CD4-positive, alpha-beta T cell (primary cell): ENCODE measurements around the gene AXL. TPM values are rescaled to one million over a fixed set of nuclear protein-coding genes. Genes with fewer than 3 reads are reported as not detected.

Source experiments
- ATAC-seq: fragments of 200-7000 bp; cut with Tn5 transposase; one replicate; pipeline ENCODE4 v1.10.0; 2022; ENCODE audit warnings: mild to moderate bottlenecking; ENCODE audit not compliant: poor library complexity
- CTCF ChIA-PET: fragments of 350-600 bp; sonication (Branson Sonifier 250); formaldehyde crosslinking; loops from one replicate; lab custom pipeline; 2021; ENCODE audit warnings: antibody characterized with exemption, inconsistent platforms; lab: Charles Lee
- POLR2A ChIA-PET: fragments of 350-600 bp; sonication (Branson Sonifier 250); formaldehyde crosslinking; loops from one replicate; lab custom pipeline; 2021; ENCODE audit warnings: antibody characterized with exemption, inconsistent platforms; lab: Charles Lee
- DNase-seq, 14 experiments: peaks; one replicate each; pipeline ENCODE4 v3.0.0-alpha.2; 2013 to 2020; ENCODE audit warnings: mixed read lengths in 2 of 14
- H3K27ac ChIP-seq, 2 donors: one replicate each; pipeline versions ENCODE4 v1.5.1 to v1.7.0; 2013; ENCODE audit warnings: low read length in 2 of 2, low read depth in 1 of 2, mild to moderate bottlenecking in 1 of 2
- H3K27me3 ChIP-seq, 2 experiments: 1 replicate in 1 of 2; 2 replicates in 1 of 2; pipeline versions ENCODE4 v1.6.1 to v1.7.0; 2013; ENCODE audit warnings: low read length in 2 of 2, control low read depth in 1 of 2, mild to moderate bottlenecking in 1 of 2, moderate library complexity in 1 of 2; ENCODE audit not compliant: insufficient read depth in 2 of 2, control insufficient read depth in 1 of 2
- H3K36me3 ChIP-seq: one replicate; pipeline ENCODE4 v1.6.1; 2013; ENCODE audit warnings: low read length, control low read depth; ENCODE audit not compliant: insufficient read depth
- H3K4me1 ChIP-seq: one replicate; pipeline ENCODE4 v1.6.1; 2013; ENCODE audit warnings: low read length, control low read depth; ENCODE audit not compliant: insufficient read depth
- H3K4me3 ChIP-seq: one replicate; pipeline ENCODE4 v1.5.1; 2013; ENCODE audit warnings: mild to moderate bottlenecking, low read length, moderate library complexity
- H3K9me3 ChIP-seq, 2 experiments: 1 replicate in 1 of 2; 2 replicates in 1 of 2; pipeline versions ENCODE4 v1.6.1 to v1.7.0; 2013; ENCODE audit warnings: low read length in 2 of 2, mild to moderate bottlenecking in 2 of 2, control low read depth in 1 of 2, moderate library complexity in 1 of 2; ENCODE audit not compliant: control insufficient read depth in 1 of 2, insufficient read depth in 1 of 2
- H3K27ac Mint-ChIP-seq: one replicate; pipeline ENCODE4 v1.8.0; 2020; ENCODE audit warnings: mixed read lengths
- H3K27me3 Mint-ChIP-seq: one replicate; pipeline ENCODE4 v1.8.0; 2021; ENCODE audit warnings: mixed read lengths
- H3K36me3 Mint-ChIP-seq: one replicate; pipeline ENCODE4 v1.8.0; 2021; ENCODE audit warnings: low read depth, mixed read lengths
- H3K4me1 Mint-ChIP-seq: one replicate; pipeline ENCODE4 v1.8.0; 2021; ENCODE audit warnings: low read depth, mixed read lengths
- H3K4me3 Mint-ChIP-seq: one replicate; pipeline ENCODE4 v1.8.0; 2020; ENCODE audit warnings: mild to moderate bottlenecking, mixed read lengths
- H3K9me3 Mint-ChIP-seq: one replicate; pipeline ENCODE4 v1.8.0; 2020; ENCODE audit warnings: mixed read lengths
- intact Hi-C, 2 experiments: fragments of 100-400 bp; cut with DNase I in 1 of 2; cut with micrococcal nuclease in 1 of 2; formaldehyde crosslinking; loops; one replicate each; pipeline versions ENCODE4 v1.15.1 to v1.9.0; 2023 to 2025; cut with DNase I, micrococcal nuclease
- total RNA-seq, 174 experiments: library from RNA in 2 of 174; stranded (reverse) in 2 of 174; gene quantifications; one replicate each; pipeline ENCODE4 v1.2.3 and lab custom pipeline; 2021 to 2026
- TF ChIP-seq, protein P1 (sequence below): fragments of 200-600 bp; IDR thresholded peaks from one replicate; pipeline ENCODE4 v1.8.0; 2022; ENCODE audit warnings: antibody characterized with exemption, mild to moderate bottlenecking

The AXL gene
- total RNA-seq, 2 experiments from 2014 or later = 0.30 to 0.42 TPM

DNA sequence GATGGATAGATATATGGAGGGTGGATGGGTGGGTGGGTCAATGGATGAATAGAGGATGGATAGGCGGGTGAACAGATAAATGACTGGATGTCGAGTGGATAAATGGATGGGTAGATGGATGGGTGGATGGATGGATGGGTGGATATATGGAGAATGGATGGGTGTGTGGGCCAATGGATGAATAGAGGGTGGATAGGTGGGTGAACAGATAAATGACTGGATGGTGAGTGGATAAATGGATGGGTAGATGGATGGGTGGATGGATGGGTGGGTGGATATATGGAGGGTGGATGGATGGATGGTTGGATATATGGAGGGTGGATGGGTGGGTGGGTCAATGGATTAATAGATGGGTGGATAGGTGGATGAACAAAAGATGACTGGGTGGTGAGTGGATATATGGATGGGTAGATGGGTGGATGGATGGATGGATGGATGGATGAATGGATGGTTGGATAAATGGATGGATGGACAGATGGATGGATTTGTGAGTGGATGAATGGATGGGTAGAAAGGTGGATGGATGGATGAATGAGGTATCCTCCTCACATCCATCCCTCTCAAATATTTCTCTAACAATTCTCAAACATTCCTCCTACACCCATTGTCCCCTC, 21.0 kb downstream of the AXL start:
- Mint-ChIP-seq H3K9me3 (no peaks in the 10 kb centered on the region), H3K4me1 (no peaks in the 10 kb centered on the region), H3K36me3 (no peaks in the 10 kb centered on the region), H3K27me3 (peaks cover 6% of the 10 kb centered on the region), H3K4me3 (no peak overlapping the region), H3K27ac (no peak overlapping the region)
- CTCF ChIA-PET = no interaction called here
- intact Hi-C loops = no loop called here
- Histone ChIP-seq H3K36me3 (no peaks in the 10 kb centered on the region), H3K27me3 (no peaks in the 10 kb centered on the region), H3K4me1 (no peaks in the 10 kb centered on the region), H3K9me3 (no peaks in the 10 kb centered on the region), H3K27ac (no peak overlapping the region), H3K4me3 (no peak overlapping the region)
- ATAC-seq (no peak), DNase-seq (no peak)
- POLR2A ChIA-PET = no interaction called here
- TF ChIP-seq, protein P1, sequence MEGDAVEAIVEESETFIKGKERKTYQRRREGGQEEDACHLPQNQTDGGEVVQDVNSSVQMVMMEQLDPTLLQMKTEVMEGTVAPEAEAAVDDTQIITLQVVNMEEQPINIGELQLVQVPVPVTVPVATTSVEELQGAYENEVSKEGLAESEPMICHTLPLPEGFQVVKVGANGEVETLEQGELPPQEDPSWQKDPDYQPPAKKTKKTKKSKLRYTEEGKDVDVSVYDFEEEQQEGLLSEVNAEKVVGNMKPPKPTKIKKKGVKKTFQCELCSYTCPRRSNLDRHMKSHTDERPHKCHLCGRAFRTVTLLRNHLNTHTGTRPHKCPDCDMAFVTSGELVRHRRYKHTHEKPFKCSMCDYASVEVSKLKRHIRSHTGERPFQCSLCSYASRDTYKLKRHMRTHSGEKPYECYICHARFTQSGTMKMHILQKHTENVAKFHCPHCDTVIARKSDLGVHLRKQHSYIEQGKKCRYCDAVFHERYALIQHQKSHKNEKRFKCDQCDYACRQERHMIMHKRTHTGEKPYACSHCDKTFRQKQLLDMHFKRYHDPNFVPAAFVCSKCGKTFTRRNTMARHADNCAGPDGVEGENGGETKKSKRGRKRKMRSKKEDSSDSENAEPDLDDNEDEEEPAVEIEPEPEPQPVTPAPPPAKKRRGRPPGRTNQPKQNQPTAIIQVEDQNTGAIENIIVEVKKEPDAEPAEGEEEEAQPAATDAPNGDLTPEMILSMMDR = no peak

DNA sequence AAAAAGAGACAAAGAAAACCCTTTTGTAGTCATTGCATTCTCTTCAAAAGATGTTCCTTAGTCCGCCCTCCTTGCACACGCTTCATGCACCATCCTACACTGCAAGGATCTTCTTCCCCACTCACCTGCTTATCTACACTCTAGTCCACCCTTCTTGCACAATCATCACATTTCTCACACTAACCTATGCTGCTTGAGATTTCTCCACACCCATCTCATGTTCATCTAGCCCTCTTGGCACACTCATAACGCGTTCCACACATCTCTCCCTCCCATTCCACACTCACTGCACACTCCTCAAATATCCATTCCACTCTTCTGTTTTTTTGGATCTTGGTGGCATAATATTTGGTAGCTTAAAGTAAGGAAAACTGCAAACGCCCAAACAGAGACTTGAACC, 22.8 kb downstream of the AXL start:
- H3K36me3 ChIP-seq = no peaks in the 10 kb centered on the region
- Mint-ChIP-seq H3K27ac (no peak overlapping the region), H3K4me1 (no peaks in the 10 kb centered on the region), H3K36me3 (no peaks in the 10 kb centered on the region), H3K4me3 (no peak overlapping the region), H3K27me3 (peaks cover 6% of the 10 kb centered on the region), H3K9me3 (no peaks in the 10 kb centered on the region)
- intact Hi-C loops = no loop called here
- DNase-seq (no peak), ATAC-seq (no peak)
- CTCF ChIA-PET = no interaction called here
- H3K4me3 ChIP-seq = no peak overlapping the region
- TF ChIP-seq, protein P1 = no peak
- no peaks in the 10 kb centered on the region for H3K4me1 ChIP-seq
- H3K27ac ChIP-seq = no peak overlapping the region
- no peaks in the 10 kb centered on the region for H3K9me3 ChIP-seq
- POLR2A ChIA-PET = no interaction called here
- no peaks in the 10 kb centered on the region for H3K27me3 ChIP-seq

DNA sequence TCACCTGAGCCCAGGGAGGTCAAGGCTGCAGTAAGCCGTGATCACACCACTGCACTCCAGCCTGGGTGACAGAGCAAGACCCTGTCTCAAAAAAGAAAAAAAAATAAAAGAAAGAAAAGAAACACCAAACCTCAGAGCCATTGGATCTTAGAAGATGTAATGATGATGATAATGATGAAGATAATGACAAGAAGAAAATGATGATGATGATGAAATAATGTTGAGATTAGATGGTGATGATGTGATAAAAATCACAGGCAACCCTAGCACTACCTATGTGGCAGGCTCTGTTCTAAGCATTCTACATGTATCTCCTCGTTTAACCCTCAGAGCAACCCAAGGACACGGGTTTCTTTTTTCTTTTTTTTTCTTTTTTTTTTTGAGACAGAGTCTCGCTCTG, 25.1 kb downstream of the AXL start:
- H3K27me3 Mint-ChIP-seq = no peaks in the 10 kb centered on the region
- ChIA-PET POLR2A (no interaction called here), CTCF (no interaction called here)

More for the DNA sequence above, 25.1 kb downstream of the AXL start:
- TF ChIP-seq, protein P1 = no peak
- H3K27me3 ChIP-seq = no peaks in the 10 kb centered on the region
- no peak overlapping the region for H3K4me3 ChIP-seq
- Mint-ChIP-seq H3K36me3 (no peaks in the 10 kb centered on the region), H3K27ac (no peak overlapping the region), H3K9me3 (no peaks in the 10 kb centered on the region), H3K4me1 (no peaks in the 10 kb centered on the region), H3K4me3 (no peak overlapping the region)
- intact Hi-C loops = no loop called here
- ATAC-seq (no peak), DNase-seq (no peak)
- H3K27ac ChIP-seq = no peak overlapping the region
- no peaks in the 10 kb centered on the region for H3K36me3 ChIP-seq
- no peaks in the 10 kb centered on the region for H3K4me1 ChIP-seq
- H3K9me3 ChIP-seq = no peaks in the 10 kb centered on the region
